SU-DHL-6 (cell line): Measurements from ENCODE around the gene MRPS15.

Experiments
- EZH2phosphoT487 ChIP-seq: fragments of 200-600 bp; sonication (generic), shearing (Covaris generic); conservative IDR thresholded peaks from 2 replicates; pipeline ENCODE4 v1.6.1; 2018; ENCODE audit warnings: mild to moderate bottlenecking, antibody characterized with exemption, low read length, moderate library complexity, mixed read lengths
- TF ChIP-seq, protein P1 (sequence below): fragments of 200-600 bp; sonication (generic); IDR thresholded peaks from one replicate; pipeline ENCODE4 v1.5.1; 2017; ENCODE audit warnings: antibody characterized with exemption, mild to moderate bottlenecking, low read length, moderate library complexity; ENCODE audit not compliant: insufficient read depth, poor library complexity, severe bottlenecking

DNA sequence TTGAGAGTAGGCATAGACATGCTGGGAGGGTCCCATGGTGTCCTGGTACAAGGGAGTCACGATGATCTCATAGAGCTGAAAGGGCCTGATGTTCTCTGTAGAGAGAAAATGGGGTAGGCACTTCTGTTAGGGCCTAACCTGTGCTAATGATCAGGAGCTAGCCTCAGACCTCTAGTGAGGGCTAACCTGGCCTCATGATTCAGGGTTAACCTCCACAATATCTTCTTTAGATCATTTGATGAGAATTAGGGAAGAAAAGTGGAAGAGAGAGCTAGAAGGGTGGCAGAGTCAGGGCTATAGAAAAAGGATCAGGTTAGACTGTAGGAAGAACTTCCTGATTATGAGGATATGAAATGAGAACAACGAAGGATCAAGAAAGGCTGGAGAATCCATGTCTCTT lies 5.0 kb upstream of the MRPS15 start:
- no peak for TF ChIP-seq EZH2phosphoT487
- TF ChIP-seq, protein P1, sequence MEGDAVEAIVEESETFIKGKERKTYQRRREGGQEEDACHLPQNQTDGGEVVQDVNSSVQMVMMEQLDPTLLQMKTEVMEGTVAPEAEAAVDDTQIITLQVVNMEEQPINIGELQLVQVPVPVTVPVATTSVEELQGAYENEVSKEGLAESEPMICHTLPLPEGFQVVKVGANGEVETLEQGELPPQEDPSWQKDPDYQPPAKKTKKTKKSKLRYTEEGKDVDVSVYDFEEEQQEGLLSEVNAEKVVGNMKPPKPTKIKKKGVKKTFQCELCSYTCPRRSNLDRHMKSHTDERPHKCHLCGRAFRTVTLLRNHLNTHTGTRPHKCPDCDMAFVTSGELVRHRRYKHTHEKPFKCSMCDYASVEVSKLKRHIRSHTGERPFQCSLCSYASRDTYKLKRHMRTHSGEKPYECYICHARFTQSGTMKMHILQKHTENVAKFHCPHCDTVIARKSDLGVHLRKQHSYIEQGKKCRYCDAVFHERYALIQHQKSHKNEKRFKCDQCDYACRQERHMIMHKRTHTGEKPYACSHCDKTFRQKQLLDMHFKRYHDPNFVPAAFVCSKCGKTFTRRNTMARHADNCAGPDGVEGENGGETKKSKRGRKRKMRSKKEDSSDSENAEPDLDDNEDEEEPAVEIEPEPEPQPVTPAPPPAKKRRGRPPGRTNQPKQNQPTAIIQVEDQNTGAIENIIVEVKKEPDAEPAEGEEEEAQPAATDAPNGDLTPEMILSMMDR, result no peak
